CD4-positive, alpha-beta T cell treated with Interleukin-12 subunit alpha and Interleukin-12 subunit beta, for 1 hour (primary cell): ENCODE data around the gene KCNAB3.
"Not testable (repeated sequence)": the region's sequence is repeated elsewhere in the genome, so short reads cannot be mapped to it uniquely, and the experiment has no call there.

Experiments
- DNase-seq: peaks from one replicate; pipeline ENCODE4 v3.0.0-alpha.2; 2020

Gene KCNAB3

DNA sequence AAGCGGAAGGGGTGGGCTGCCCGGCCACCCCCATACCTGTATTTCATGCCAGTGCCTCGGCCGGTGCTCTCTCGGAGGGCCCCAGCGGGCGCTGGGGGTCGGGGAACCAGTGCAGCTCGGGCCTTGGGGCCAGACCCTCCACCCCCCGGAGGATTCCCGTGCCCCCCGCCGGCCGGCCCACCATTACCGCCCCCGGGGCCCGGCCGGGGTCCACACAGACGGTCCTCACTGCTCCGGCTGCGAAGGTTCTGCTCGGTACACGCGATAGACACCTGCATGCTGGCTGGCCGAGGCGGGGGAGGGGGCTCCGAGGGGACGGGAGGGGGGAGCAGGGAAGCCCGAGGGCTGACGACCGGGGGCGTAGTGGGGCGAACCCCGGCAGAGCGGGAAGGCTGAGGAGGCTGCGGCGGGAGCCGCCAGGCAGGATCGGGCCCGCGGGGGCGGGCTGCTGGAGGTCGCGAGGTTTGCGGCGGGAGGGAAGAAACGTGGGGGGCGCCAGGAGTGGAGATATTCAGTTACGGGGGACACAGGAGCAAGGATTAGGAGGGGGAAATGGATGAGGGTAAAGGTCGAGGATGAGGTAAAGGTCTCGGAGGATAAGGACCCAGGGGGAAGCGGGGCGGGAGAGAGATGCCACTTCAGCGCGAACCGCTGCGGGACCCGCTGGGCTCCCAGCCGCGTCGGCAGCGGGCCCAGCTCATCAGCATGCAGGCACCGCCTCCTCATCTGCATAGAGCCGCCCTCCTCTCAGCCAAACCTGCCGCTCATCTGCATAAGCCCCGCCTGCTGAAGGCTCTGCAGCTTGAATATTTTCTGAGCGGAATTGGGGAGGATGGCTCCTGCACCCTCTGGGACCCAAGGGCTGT is at the start of gene KCNAB3:
Gene KCNAB3, minus strand, starts transcription at position 699 of the 866 bp plus-strand sequence. Its CDS starts 421 bp downstream, at position 278.
- peak; percentile 67 for DNase-seq

DNA sequence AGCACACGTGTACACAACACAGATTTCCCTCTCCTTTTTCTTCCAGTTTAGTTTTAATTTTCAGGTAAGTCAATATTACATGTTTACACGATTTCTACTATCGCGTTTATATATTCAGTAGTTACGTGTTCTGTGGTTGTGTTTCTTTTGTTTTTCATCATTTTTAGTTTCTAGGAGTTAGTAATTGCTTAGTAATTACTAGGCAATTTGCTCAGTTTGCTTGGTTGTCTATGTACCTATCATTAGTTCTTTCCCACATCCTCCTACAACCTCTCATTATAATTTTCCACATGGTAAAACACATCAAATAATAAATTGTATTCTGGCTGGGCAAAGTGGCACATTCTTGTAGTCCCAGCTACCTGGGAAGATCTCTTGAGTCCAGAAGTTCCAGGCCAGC is 48.1 kb upstream of the KCNAB3 start:
- no peak for DNase-seq

DNA sequence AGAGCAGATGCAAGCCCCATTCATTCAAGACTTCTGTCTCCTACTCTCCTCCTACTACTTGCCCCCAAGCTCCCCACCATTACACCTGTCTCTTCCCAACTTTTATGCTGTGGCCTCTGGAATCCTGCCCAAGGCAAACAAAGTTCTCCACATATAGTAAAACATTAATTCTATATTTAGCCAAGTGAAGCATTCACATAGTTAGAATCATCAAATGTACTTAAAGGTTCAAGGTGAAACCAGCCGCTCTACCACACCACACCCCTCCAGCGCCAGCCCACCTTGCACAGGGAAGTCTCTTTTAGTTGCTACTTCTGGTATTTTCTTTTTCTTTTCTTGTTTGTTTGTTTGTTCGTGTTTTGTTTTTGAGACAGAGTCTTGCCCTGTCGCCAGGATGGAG is 47.4 kb upstream of the KCNAB3 start:
- no peak for DNase-seq

DNA sequence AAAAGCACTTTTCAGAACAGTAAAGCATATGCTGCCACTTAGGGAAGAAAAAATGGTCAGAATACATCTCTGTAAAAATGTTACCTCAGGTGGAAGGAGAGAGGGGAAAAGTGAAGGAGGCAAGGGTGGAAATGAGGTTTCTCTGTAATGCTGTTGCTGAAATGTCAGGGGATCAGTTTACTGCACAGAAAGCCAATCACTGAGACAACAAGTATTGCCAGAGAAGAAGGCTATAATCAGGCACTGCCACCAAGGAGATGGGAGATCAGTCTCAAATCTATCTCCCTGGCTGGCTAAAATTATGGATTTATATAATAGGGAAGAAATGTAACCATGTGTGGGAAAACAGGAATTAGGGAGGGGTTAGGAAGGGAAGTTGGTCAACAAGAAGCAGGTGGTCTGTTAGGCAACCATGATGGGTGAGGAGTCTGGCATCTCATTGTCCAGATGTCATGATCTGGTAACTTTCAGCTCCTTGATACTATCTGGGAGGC is 45.0 kb upstream of the KCNAB3 start:
- DNase-seq = no peak

DNA sequence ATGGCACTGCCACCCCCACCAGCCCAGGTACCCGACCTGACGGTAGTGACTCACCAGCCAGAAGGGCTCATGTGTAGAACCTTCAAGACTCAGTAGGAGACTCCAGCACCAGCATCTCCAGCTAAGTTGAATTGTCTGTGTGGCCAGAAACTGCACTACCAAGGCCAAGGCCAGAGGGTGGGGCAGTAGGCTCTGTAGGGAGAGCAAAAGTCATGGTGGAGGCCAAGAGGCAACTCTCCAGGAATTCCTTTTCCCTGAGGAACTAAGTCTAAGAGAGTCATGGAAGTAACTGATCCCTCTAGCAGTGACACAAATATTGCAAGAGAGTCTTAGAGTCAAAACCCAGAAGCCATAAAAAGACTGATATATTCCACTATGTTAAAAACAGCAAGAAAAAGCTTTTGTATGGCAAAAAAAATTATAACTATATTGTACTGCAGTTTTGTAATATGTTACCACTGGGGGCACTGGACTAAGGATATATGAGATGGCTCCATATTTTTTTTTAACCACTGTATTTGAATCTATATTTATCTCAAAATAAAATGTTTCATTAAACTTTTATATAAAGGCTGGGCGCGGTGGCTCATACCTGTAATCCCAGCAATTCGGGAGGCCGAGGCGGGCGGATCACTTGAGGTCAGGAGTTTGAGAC is 42.6 kb upstream of the KCNAB3 start:
- DNase-seq = no peak

DNA sequence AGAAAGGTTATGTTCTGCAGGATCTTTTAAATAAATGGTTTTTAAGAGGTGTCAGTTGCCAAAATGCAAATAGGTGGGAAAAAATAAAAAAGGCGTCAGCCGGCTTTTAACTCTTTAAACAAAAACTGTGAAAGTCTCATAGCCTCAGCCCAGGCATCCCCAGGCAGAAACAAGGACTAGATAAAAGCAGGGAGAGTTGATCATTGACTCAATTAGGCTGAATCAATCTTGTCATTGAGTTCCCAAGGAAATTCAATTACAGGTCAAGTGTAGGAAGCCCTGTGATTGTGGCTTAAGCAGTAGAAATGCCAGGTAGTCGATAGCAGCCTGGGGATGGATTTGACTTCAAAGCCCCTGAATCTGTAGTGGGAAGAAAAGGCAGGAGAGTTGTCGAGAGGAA is 42.0 kb upstream of the KCNAB3 start:
- DNase-seq = no peak

DNA sequence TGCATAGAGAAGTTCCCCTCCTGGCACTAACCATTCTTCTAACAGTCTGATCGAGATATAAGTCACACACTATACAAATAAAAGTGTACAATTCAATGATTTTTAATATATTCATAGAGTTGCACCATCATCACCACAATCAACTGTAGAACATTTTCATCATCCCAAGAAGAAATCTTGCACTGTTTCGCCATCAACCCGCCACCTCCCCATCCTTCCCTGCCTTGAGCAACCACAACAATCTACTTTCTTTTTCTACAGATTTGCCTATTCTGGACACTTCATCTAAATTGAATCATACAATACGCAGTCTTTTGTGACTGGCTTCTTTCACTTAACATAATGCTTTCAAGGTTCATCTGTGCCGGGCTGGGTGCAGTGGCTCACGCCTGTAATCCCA is 39.8 kb upstream of the KCNAB3 start:
- no peak for DNase-seq

DNA sequence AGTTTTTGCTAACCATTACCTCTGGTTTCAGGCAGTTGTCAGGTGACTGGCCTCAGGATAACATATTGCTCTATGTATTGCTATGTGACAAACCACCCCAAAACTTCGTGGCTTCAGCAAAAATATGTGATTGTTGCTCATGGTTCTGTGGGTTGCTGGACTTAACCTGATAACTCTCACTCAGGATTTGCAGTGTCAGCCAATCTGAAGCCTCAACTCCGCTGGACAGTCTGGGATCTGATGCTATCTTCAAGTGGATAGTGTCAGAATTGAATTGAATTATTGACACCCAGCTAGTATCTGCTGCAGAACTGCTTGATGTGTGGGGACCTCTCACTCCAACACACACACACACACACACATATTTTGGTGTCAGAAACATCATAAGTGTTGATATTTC is 38.1 kb upstream of the KCNAB3 start:
- no peak for DNase-seq

DNA sequence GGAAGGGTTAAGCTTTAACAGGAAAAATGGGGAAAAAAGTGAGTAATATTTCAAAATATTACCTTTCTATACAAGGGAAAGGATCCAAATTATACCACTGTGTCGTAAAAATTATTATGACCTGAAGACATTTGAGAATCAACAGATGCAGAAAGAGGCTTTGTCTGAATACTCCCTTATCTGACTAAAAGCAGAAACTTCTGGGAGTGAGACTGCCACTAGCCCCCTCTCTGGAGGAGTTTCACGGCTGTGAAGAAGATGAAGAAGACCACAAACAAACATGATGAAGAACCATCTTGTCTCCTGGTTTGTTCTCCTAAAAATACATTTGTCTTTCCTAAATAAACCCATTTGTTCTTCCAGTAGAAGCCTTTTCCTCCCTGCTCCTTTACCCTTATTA is 31.8 kb upstream of the KCNAB3 start:
- no peak for DNase-seq

DNA sequence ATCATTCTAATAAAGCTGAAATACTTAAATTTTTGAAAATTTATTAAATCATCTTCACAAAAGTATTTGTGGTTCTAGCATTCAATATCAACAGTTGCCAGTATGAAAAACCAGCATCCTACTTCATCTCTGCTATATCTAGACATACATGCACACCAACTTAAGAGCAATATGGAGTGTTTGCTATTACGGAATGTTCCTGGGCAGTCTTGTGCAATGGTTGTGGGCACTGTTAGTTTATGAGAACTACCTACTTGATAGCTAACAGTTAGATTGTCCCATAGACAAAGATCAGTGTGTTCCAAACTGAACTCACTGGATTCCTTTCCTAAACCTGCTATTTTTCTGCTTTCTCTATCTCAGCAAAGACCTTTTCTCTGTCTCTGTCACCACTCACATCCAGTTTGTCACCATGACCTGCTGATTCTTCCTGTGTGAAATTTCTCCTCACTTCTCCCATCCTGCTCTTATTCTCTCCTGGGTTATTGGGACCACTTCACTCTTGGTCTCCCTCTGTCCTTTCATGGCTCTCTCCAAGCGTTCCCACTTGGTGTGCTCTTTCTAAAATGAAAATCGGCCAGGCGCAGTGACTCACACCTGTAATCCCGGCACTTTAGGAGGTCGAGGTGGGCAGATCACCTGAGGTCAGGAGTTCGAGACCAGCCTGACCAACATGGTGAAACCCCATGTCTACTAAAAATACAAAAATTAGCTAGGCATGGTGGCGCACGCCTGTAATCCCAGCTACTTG is 30.0 kb upstream of the KCNAB3 start:
- DNase-seq = no peak

DNA sequence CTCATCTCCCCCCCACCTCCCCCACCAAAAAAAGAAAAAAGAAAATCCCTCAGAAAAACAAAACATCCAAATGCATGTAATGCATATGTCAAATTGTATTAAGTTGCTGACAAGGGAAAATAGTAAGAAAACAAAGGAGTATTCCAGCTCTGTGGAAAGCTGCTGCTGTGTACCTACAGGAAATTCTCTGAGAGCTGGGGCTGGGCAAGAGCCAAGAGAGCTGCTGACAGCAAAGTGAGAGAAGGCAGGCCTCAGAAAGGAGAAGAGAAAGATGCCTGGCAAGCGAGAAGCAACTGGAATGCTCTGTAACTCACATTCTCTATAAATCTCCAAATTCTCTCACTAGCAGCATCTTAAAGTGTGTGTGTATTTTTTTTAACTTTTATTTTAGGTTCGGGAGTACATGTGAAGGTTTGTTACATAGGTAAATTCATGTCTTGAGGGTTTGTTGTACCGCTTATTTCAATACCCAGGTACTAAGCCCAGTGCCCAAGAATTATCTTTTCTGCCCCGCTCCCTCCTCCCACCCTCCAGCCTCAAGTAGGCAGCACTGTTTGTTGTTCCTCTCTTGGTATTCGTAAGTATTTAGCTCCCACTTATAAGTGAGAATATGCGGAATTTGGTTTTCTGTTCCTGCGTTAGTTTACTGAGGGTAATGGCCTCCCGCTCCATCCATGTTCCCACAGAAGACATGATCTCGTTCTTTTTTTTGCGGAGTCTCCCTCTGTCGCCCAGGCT is 26.7 kb upstream of the KCNAB3 start:
- no peak for DNase-seq

DNA sequence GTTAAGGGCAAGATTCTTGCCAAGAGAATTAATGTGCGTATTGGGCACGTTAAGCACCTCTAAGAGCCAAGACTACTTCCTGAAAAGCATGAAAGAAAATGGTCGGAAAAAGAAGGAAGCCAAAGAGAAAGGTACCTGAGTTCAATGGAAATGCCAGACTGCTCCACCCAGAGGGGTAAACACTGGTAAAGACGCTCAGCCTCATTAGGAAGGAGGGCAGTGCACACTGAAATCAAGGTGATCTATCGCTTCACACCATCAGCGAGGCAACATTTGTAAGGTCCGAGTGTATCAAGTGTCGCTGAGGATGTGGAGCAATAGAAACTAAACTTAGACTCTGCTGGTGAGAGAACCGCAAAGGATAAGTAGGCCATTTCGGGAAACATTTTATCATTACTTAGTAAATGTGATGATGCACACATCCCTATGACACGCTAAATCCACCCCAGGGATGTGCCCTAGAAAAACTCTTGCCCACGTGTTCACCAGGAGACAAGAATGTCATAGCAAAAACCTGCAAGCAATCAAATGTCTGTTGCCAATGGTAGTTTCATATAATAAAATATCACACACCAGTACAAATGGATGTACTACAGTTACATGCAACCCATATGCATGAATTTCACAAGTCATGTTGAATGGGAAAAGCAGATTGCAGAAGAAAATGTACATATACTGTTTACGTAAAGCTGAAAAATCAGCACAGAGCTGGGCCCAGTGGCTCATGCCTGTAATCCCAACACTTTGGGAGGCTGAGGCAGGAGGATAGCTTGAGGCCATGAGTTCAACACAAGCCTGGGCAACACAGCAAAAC is 26.0 kb upstream of the KCNAB3 start:
- DNase-seq = no peak

DNA sequence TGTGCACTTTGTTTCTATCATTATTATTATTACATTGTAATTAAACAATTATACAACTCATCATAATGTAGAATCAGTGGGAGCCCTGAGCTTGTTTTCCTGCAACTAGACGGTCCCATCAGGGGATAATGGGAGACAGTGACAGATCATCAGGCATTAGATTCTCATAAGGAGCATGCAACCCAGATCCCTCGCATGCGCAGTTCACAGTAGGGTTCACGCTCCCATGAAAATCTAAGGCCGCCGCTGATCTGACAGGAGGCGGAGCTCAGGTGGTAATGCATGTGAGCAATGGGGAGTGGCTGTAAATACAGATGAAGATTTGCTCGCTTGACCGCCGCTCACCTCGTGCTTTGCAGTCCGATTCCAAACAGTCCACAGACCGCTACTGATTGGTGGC is 23.6 kb upstream of the KCNAB3 start:
- not testable (repeated sequence) for DNase-seq

DNA sequence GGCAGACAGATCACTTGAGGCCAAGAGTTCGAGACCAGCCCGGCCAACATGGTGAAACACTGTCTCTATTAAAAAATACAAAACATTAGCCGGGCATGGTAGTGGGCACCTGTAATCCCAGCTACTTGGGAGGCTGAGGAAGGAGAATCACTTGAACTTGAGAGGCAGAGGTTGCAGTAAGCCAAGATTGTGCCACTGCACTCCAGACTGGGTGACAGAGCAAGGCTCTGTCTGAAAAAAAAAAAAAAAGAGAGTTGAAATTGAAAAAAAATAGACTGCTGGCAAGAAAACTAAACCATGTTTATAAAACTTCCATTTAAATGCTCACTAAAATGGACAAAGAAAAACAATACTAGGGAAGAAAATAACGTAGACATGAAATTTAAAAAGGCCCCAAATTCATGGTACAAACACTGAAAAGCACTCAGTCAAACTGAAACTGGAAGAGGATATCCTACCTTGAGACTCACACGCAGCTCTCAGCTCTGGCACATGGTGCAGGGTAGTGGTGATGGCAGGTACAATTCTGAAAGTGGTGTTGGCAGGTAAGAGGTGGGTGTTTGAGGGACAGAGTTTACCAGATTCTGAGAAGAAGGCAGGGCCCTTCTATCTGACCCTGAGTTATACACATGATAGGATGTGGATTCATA is 21.6 kb upstream of the KCNAB3 start:
- DNase-seq = peak; percentile 16

DNA sequence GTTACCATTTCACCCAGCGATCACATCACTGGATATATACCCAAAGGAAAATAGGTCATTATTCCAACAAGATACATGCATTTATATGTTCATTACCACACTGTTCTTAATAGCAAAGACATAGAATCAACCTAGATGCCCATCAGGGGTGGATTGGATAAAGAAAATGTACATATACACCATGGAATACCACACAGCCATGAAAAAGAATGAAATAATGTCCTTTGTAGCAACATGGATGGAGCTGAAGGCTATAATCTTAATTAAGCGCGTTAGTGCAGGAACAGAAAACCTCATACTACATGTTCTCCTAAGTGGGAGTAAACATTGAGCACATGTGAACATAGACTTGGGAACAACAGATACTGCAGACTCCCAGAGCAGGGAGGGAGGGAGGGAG is 20.9 kb upstream of the KCNAB3 start:
- no peak for DNase-seq

DNA sequence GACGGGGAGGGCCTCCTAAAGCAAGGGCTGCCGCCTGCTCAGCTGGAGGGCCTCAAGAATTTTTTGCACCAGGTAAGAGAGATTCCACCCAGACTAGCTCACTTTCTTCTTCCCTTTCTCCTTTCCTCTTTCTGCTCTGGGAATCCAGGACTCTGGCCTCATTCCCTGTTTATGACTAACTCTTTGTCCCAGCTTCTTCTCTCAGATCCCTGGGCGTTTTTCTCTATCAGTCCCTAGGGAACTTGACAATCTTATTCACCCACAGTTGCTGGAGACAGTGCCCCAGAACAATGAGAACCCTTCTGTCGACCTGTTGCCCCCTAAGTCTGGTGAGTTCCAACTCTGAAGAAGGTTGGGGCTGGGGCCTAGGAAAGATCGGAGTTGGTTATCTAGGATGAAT is 18.0 kb upstream of the KCNAB3 start:
- no peak for DNase-seq

DNA sequence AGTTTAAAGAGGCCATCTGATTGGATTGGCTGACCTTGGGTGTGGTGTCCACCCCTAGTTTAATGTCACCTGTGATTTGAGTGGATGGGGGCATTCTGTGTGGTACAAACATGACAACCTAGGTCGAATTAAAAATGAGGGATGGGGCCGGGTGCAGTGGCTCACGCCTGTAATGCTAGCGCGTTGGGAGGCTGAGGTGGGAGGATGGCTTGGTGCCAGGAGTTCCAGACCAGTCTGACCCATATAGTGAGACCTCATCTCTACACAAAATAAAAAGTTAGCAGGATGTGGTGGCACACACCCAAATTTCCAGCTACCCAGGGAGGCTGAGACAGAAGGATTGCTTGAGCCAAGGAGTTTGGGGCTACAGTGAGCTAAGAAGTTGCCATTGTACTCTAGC is 16.8 kb upstream of the KCNAB3 start:
- no peak for DNase-seq

DNA sequence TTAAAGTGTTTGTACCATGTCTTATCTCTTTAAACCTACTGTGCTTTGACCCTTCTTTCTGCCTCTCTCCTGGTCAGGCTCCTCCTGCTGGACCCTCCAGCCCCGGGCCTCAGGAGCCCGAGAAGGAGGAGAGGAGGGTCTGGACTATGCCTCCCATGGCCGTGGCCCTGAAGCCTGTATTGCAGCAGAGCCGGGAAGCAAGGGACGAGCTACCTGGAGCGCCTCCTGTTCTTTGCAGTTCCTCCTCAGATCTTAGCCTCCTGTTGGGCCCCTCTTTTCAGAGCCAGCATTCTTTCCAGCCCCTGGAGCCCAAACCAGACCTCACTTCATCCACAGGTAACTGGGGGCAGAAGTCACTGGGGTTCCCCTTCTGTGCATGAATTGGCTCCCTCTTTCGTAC is 16.0 kb upstream of the KCNAB3 start:
- no peak for DNase-seq

DNA sequence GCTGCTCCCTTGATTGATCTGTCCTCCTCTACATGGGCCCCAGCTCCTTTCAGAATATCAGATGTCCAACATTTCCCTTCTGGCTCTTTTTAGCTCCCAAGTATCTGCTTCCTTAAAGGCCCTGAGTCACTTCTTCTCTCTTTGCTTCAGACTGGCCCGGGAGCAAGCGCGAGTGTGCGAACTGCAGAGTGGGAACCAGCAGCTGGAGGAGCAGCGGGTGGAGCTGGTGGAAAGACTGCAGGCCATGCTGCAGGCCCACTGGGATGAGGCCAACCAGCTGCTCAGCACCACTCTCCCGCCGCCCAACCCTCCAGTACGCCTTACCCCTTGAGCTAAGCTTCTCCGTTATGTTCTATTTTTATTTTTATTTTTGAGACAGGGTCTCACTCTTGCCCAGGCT is 14.7 kb upstream of the KCNAB3 start:
- DNase-seq = no peak

DNA sequence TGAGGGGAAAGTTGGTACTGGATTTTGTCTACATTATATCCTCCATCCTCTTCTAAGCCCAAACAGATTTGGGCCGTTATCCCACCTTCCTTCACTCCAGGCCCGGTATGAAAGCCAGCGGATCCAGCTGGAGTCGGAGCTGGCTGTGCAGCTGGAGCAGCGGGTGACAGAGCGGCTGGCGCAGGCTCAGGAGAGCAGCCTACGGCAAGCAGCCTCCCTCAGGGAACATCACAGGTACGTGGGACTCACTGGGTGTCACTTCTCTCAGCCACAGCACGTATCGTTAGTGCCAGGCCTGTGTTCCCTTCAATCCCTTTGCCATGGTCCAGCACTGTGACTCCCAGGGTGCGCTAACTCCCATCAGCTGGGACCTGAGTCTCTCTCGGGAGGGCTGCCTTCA is 13.6 kb upstream of the KCNAB3 start:
- no peak for DNase-seq

DNA sequence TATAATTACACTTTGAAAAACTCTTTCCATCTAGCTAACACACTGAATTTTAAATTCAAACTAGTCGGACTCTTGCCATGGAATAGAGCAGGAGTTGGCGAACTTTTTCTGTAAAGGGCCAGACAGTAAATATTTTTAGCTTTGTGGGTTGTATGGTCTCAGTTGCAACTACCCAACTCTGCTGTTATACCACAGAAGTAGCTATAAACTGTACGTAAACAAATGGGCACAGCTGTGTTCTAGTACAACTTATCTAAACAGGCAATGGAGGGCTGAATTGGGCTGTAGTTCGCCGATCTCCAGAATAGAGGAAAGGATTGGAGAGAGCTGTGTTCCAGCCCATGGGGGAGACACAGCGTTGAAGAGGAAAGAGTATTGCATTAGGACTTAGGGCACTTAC is 11.1 kb upstream of the KCNAB3 start:
- no peak for DNase-seq

DNA sequence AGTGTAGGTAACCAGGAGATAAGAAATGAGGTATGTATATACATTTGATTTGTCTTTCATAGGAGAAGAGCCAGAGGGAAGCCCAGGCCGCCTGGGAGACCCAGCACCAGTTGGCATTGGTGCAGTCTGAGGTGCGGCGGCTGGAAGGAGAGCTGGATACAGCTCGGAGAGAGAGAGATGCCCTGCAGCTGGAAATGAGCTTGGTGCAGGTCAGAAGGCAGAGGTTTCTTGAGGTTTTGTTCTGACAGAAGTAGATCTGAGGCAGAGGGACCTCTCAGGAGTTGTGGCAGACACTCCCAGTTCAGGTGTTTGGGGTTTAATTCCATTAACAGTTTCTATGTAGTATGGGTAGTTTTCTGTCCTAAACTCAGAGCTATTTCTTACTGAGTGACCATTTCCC is 10.4 kb upstream of the KCNAB3 start:
- no peak for DNase-seq
